Tibial artery (tissue), 4 donors: Measurements from ENCODE around the gene CNTNAP2.

ENCODE experiments used
- DNase-seq, 2 donors: peaks; one replicate each; pipeline ENCODE4 v3.0.0-alpha.2; 2019
- H3K27ac ChIP-seq, 2 donors: fragments of 200-600 bp; sonication (generic) in 1 of 2; 1 replicate in 1 of 2; 2 replicates in 1 of 2; pipeline ENCODE4 v1.5.1; 2018 to 2019; ENCODE audit warnings: mild to moderate bottlenecking in 1 of 2
- H3K27me3 ChIP-seq, 2 donors: fragments of 200-600 bp; sonication (generic) in 1 of 2; one replicate each; pipeline versions ENCODE4 v1.5.1 to v1.6.0; 2016 to 2019
- H3K36me3 ChIP-seq, 3 donors: fragments of 200-600 bp; sonication (generic) in 2 of 3; one replicate each; pipeline ENCODE4 v1.5.1; 2016 to 2019; ENCODE audit warnings: mild to moderate bottlenecking in 2 of 3
- H3K4me1 ChIP-seq, 4 donors: fragments of 200-600 bp; sonication (generic) in 2 of 4; 1 replicate in 3 of 4; 2 replicates in 1 of 4; pipeline ENCODE4 v1.5.1; 2016 to 2019
- H3K4me3 ChIP-seq, 2 donors: fragments of 200-600 bp; sonication (generic) in 1 of 2; 1 replicate in 1 of 2; 2 replicates in 1 of 2; pipeline ENCODE4 v1.5.1; 2018 to 2019; ENCODE audit warnings: mild to moderate bottlenecking in 2 of 2
- H3K9me3 ChIP-seq, 3 donors: fragments of 200-600 bp; sonication (generic) in 1 of 3; one replicate each; pipeline ENCODE4 v1.5.1; 2016 to 2019
- CTCF ChIP-seq, 2 experiments: fragments of 200-600 bp in 1 of 2; fragments of 450-650 bp in 1 of 2; IDR thresholded peaks; one replicate each; pipeline ENCODE4 v1.5.1; 2017 to 2019; ENCODE audit warnings: antibody characterized with exemption in 2 of 2, mild to moderate bottlenecking in 1 of 2, moderate library complexity in 1 of 2
- intact Hi-C: fragments of 100-400 bp; cut with DNase I; formaldehyde crosslinking; loops from one replicate; pipeline ENCODE4 v1.15.0; 2023; ENCODE audit warnings: low total_unique reads

Gene CNTNAP2

GRCh38 chr7:148129023-148129422, 2012.4 kb downstream of the CNTNAP2 start:
- Histone ChIP-seq H3K27ac (no peak overlapping the region), H3K4me1 (no peaks in the 10 kb centered on the region), H3K27me3 (no peaks in the 10 kb centered on the region), H3K36me3 (no peaks in the 10 kb centered on the region), H3K9me3 (no peaks in the 10 kb centered on the region), H3K4me3 (no peak overlapping the region)
- DNase-seq = no peak
- intact Hi-C loops = no loop called here
- no peak for TF ChIP-seq CTCF (IDR thresholded peaks at IDR 0.05)

- Histone ChIP-seq H3K36me3 (no peaks in the 10 kb centered on the region), H3K9me3 (no peaks in the 10 kb centered on the region), H3K4me3 (no peak overlapping the region), H3K27ac (no peak overlapping the region), H3K4me1 (no peaks in the 10 kb centered on the region), H3K27me3 (no peaks in the 10 kb centered on the region)
- no peak for DNase-seq
- intact Hi-C loops = no loop called here
- TF ChIP-seq CTCF (IDR thresholded peaks at IDR 0.05) = no peak
These were observed 2018.5 kb downstream of the CNTNAP2 start for GRCh38 chr7:148135116-148135515.

- Histone ChIP-seq H3K4me1 (no peaks in the 10 kb centered on the region), H3K36me3 (no peaks in the 10 kb centered on the region), H3K4me3 (no peak overlapping the region), H3K9me3 (no peaks in the 10 kb centered on the region), H3K27me3 (no peaks in the 10 kb centered on the region), H3K27ac (no peak overlapping the region)
- intact Hi-C loops = no loop called here
- TF ChIP-seq CTCF (IDR thresholded peaks at IDR 0.05) = no peak
- DNase-seq = no peak
These were observed 2019.4 kb downstream of the CNTNAP2 start for GRCh38 chr7:148135997-148136396.

GRCh38 chr7:148142660-148143248, 2026.2 kb downstream of the CNTNAP2 start:
- no peaks in the 10 kb centered on the region for H3K27me3 ChIP-seq
- no peak for DNase-seq
- H3K4me1 ChIP-seq = no peaks in the 10 kb centered on the region
- intact Hi-C loops = no loop called here
- TF ChIP-seq CTCF (IDR thresholded peaks at IDR 0.05) = peak in 1 of 2 experiments; percentile 22
- H3K4me3 ChIP-seq = no peak overlapping the region
- no peaks in the 10 kb centered on the region for H3K36me3 ChIP-seq
- no peaks in the 10 kb centered on the region for H3K9me3 ChIP-seq
- no peak overlapping the region for H3K27ac ChIP-seq

- intact Hi-C loops = no loop called here
- H3K4me3 ChIP-seq = no peak overlapping the region
- no peaks in the 10 kb centered on the region for H3K4me1 ChIP-seq
- H3K36me3 ChIP-seq = no peaks in the 10 kb centered on the region
- no peak for TF ChIP-seq CTCF (IDR thresholded peaks at IDR 0.05)
- H3K9me3 ChIP-seq = no peaks in the 10 kb centered on the region
- H3K27ac ChIP-seq = no peak overlapping the region
- H3K27me3 ChIP-seq = no peaks in the 10 kb centered on the region
- DNase-seq = no peak
These were observed 2028.2 kb downstream of the CNTNAP2 start for GRCh38 chr7:148144827-148145226.

- intact Hi-C loops = no loop called here
- no peaks in the 10 kb centered on the region for H3K36me3 ChIP-seq
- H3K27me3 ChIP-seq = no peaks in the 10 kb centered on the region
- no peak overlapping the region for H3K27ac ChIP-seq
- H3K4me3 ChIP-seq = no peak overlapping the region
- no peak for DNase-seq
- H3K9me3 ChIP-seq = no peaks in the 10 kb centered on the region
- H3K4me1 ChIP-seq = no peaks in the 10 kb centered on the region
- no peak for TF ChIP-seq CTCF (IDR thresholded peaks at IDR 0.05)
These were observed 2029.7 kb downstream of the CNTNAP2 start for GRCh38 chr7:148146346-148146745.
